ENCODE measurements around the gene AQP1. TPM values are rescaled to one million over a fixed set of nuclear protein-coding genes. Genes with fewer than 3 reads are reported as not detected.

The AQP1 gene
- total RNA-seq, 3 donors from 2014 or later = 132 to 213 (median 177) TPM

DNA sequence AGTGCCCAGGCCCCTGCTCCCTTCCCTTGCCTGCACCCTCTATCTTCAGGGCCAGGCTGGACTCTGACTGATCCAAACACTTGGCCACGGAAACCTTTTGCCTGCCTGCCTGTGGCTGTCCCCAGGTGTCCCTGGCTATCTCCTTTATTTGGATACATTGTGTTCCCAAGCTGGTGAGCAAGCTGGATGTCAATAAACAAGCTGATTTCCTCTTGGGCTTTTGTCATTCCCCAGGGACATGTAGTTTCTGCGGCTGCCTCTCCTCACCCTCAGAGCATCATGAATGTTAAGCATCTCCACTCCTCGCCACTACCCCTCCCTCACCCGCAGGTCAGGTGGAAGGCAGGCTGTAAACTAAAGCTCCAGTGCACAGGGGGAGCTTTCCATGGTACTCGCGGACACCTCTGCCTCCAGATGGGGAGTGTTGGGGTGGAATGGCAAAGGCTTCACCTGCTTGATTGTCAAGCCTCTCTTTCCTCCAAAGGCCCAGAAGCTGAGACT lies 59.0 kb downstream of the AQP1 start:
- no peak for TF ChIP-seq POLR2A (IDR thresholded peaks at IDR 0.05)
- H3K27ac ChIP-seq = no peak overlapping the region
- H3K4me3 ChIP-seq = no peak overlapping the region
- H3K27me3 ChIP-seq = no peaks in the 10 kb centered on the region
- no peaks in the 10 kb centered on the region for H3K36me3 ChIP-seq
- intact Hi-C loops (cut with DNase I; ENCODE audit: low total_unique reads) = loop anchor here (10.0 kb wide), 2 partner anchors 166 to 1826 kb away; partner anchors contain the start of gene CPVL
- no peaks in the 10 kb centered on the region for H3K9me3 ChIP-seq
- H3K4me1 ChIP-seq = no peaks in the 10 kb centered on the region
- no peak for DNase-seq (ENCODE audit: low spot score in 2 of 2)

DNA sequence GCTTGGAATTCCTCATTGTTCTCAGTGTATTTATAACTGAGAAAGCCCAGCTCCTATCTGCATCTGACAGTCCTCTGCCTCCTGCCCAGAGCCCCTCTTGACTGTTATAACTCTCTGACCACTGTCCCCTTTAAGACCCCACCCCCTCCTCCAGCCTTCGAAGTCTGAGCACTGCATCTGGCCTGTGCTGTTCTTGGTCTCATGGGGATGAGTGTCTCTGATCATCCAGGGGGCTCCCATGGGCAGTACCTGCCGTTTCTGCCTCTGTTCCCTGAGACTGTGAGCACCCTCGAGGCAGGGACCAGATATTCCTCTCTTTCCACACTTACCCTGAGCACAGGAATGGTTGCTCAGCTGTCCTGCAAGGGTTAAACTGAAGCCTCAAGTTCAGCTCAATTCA lies 59.8 kb downstream of the AQP1 start:
- no peaks in the 10 kb centered on the region for H3K4me1 ChIP-seq
- H3K27ac ChIP-seq = no peak overlapping the region
- intact Hi-C loops (cut with DNase I; ENCODE audit: low total_unique reads) = loop anchor here (10.0 kb wide), 2 partner anchors 167 to 1827 kb away; partner anchors contain the start of gene CPVL
- H3K36me3 ChIP-seq = no peaks in the 10 kb centered on the region
- TF ChIP-seq, protein P1, sequence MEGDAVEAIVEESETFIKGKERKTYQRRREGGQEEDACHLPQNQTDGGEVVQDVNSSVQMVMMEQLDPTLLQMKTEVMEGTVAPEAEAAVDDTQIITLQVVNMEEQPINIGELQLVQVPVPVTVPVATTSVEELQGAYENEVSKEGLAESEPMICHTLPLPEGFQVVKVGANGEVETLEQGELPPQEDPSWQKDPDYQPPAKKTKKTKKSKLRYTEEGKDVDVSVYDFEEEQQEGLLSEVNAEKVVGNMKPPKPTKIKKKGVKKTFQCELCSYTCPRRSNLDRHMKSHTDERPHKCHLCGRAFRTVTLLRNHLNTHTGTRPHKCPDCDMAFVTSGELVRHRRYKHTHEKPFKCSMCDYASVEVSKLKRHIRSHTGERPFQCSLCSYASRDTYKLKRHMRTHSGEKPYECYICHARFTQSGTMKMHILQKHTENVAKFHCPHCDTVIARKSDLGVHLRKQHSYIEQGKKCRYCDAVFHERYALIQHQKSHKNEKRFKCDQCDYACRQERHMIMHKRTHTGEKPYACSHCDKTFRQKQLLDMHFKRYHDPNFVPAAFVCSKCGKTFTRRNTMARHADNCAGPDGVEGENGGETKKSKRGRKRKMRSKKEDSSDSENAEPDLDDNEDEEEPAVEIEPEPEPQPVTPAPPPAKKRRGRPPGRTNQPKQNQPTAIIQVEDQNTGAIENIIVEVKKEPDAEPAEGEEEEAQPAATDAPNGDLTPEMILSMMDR (IDR thresholded peaks at IDR 0.05) = no peak
- TF ChIP-seq POLR2A (IDR thresholded peaks at IDR 0.05) (no peak), POLR2AphosphoS5 (IDR thresholded peaks at IDR 0.05) (no peak)
- no peak overlapping the region for H3K4me3 ChIP-seq
- DNase-seq (ENCODE audit: low spot score in 2 of 2) = no peak
- no peaks in the 10 kb centered on the region for H3K27me3 ChIP-seq
- H3K9me3 ChIP-seq = no peaks in the 10 kb centered on the region

DNA sequence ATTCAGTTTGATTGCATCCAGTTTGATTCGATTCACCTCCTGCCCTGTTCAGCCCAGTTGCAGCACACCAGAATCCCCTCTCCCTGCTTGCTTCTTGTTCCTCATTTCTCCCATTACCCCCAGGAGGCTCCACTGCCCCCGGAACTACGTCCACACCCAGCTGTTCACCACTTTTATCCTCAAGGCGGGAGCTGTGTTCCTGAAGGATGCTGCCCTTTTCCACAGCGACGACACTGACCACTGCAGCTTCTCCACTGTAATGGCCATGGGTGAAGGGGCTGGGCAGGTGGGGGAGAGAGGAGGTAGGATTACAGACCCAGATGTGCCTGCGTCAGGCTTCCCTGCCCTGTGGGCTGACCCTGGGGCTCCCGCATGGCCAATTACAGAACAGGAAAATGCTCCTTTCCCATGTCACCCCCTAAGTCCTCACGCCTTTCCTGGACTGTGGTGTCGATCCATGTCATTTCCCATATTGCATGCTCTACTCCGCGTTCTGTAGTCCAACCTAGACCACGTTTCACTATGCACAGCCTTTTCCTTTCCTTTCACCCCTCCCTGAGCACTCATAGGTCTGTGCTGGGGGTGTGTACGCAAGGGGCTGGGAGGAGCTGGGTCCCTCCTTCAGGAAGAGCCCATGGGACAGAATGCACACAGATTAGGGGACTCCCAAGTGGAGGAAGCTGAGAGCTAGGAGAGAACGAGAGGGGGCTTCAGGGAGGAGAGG lies 60.3 kb downstream of the AQP1 start:
- Histone ChIP-seq H3K27me3 (no peaks in the 10 kb centered on the region), H3K36me3 (no peaks in the 10 kb centered on the region), H3K4me1 (no peaks in the 10 kb centered on the region), H3K27ac (no peak overlapping the region), H3K4me3 (no peak overlapping the region), H3K9me3 (no peaks in the 10 kb centered on the region)
- DNase-seq (ENCODE audit: low spot score in 2 of 2) = no peak
- intact Hi-C loops (cut with DNase I; ENCODE audit: low total_unique reads) = loop anchor here (10.0 kb wide), 2 partner anchors 167 to 1827 kb away; partner anchors contain the start of gene CPVL
- TF ChIP-seq, protein P1 (IDR thresholded peaks at IDR 0.05) = no peak
- TF ChIP-seq POLR2AphosphoS5 (IDR thresholded peaks at IDR 0.05) (no peak), POLR2A (IDR thresholded peaks at IDR 0.05) (no peak)

DNA sequence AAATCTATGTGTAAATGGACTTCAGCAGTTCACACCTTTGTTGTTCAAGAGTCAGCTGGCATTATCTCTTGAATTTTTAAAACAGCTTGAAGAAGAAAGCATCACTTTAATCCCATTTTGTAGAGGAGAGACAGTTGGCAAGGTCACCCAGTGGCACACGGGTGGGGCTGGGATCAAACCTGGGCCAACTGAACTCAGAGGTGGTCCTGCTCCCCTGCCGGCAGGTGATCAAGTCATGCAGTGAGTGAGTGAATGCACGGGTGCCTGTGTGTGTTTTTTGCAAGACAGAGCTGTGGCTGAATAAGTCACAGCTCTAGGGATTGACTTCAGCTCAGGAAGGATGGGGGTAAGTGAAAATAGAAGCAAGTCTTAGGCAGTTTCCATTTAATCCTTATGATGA lies 61.6 kb downstream of the AQP1 start:
- no peak for DNase-seq (ENCODE audit: low spot score in 2 of 2)
- Histone ChIP-seq H3K27ac (no peak overlapping the region), H3K9me3 (no peaks in the 10 kb centered on the region), H3K27me3 (no peaks in the 10 kb centered on the region), H3K4me1 (no peaks in the 10 kb centered on the region), H3K4me3 (no peak overlapping the region), H3K36me3 (no peaks in the 10 kb centered on the region)
- intact Hi-C loops (cut with DNase I; ENCODE audit: low total_unique reads) = loop anchor here (10.0 kb wide), 2 partner anchors 168 to 1828 kb away; partner anchors contain the start of gene CPVL
- TF ChIP-seq POLR2AphosphoS5 (IDR thresholded peaks at IDR 0.05) (no peak), POLR2A (IDR thresholded peaks at IDR 0.05) (no peak)
- TF ChIP-seq, protein P1 (IDR thresholded peaks at IDR 0.05) = no peak

DNA sequence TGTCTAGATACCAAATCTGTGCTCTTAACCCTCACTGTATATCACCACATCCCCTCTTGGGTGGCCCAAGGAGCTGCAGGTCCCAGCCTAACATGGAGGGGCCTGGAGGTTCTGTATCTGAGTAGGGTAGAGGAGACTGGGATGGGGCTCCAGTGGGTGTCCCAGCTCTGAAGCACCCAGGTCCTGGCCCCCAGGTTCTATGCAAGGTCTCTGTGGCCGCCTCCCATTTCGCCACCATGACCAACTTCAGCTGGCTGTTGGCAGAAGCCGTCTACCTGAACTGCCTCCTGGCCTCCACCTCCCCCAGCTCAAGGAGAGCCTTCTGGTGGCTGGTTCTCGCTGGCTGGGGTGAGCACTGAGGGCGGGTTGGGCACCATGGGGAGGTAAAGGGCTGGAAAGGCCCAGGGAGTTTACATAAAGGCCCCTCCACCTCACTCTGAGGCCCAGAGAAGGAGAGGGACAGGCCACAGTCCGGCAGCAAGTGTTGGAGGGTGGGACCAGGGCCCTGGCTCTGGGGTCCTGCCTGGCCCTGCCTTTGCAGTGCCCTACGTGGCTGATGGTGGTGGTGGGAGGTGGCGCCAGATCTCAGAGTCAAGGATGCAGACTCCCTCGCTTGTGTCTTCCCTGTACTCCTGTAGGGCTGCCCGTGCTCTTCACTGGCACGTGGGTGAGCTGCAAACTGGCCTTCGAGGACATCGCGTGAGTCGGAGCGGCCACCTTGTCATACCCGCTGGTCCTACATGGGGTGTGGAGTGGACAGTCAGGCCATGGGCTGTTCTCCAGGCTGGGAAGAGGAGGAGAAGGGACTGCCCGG lies 62.3 kb downstream of the AQP1 start:
- Histone ChIP-seq H3K36me3 (no peaks in the 10 kb centered on the region), H3K4me1 (no peaks in the 10 kb centered on the region), H3K9me3 (no peaks in the 10 kb centered on the region), H3K4me3 (no peak overlapping the region), H3K27ac (no peak overlapping the region), H3K27me3 (no peaks in the 10 kb centered on the region)
- TF ChIP-seq POLR2AphosphoS5 (IDR thresholded peaks at IDR 0.05) = no peak
- intact Hi-C loops (cut with DNase I; ENCODE audit: low total_unique reads) = loop anchor here (10.0 kb wide), 2 partner anchors 169 to 1829 kb away; partner anchors contain the start of gene CPVL
- DNase-seq (ENCODE audit: low spot score in 2 of 2) = no peak
